ENCODE data around the gene GSN. TPM values are rescaled to one million over a fixed set of nuclear protein-coding genes. Genes with fewer than 3 reads are reported as not detected.

Gene GSN
- total RNA-seq, 2 experiments from 2014 or later = 2.6 to 2.9 TPM

DNA sequence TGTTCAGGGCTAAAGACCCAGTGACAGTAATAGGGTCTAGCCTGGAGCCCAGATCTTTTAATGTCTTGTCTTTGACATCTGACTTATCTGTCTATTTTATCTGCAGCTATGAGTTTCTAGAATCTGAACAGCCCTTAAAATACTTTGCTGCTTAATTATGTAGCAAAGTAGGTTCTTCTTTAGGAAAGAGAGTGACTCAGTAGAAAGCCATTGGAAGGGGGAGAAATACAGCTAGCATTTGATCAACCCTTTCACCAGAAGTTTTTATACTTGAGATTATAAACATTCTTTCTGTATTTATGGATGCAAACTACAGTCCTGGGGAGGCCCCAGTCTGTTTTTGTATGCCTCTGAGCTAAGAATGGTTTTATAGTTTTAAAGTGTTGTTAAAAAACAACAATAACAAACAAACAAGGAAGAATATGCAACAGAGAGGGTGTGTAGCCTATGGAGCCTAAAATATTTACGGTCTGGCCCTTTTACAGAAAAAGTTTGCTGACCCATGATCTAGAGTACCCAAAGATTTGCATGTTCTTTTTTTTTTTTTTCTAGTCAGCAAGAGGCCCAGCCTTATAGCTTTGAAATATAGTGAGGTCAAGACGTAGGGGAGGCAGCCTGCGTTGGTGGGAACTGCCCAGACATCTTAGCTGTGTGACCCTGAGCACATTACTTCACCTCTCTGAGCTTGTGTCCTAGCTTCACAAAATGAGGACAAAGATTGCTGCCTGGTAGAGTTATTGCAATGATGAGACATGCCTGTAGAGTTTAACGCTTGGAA is 9.7 kb downstream of the GSN start:
- POLR2A ChIA-PET = interaction anchor here (1.7 kb wide), 1 partner anchor 9 kb away, joined by 9 read pairs; the partner anchor contains the start of gene GSN

DNA sequence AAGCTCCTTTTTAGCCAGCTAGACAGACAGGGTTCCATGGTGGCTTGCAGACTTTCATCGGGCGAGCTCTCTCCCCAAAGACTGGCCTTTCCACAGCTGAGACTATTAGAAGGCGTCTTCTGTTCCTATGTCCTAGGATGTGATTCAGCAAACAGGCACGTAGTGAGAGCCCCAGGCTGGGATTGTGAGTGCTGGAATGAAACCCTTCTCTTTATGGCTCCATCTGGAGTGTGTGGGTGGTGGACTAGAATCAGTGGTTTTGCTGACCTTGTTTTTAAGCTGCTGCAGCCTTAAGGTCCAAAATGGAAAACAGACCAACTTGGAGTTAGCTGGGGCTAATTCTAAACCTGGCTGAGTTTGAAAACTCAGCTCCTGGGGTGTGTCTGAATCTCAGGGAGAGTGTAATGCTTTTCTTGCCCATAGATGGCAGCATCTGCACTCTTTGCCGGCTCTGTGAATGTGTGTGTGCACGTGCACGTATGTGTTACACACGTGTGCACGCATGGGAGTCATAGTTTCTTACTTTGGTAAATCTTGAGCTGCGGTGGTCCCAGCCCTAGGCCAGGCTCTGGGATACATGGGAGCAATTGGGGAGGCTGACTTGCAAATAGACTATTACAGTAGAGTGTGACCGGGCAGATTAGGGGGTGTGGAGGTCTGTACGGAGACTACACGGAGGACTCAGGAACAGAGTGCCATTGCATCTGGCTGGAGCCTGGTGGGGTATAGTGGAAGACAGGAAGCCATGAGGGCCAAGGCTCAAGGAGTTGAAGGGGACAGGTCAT is 10.7 kb downstream of the GSN start:
- intact Hi-C loops (cut with micrococcal nuclease) = loop anchor here (2.0 to 5.0 kb wide), 3 partner anchors 22 to 98 kb away; no protein-coding TSS in a partner anchor
- Mint-ChIP-seq H3K27me3 (no peaks in the 10 kb centered on the region), H3K4me1 (ENCODE audit: low read depth) (peaks cover 5% of the 10 kb centered on the region), H3K27ac (no peak overlapping the region), H3K9me3 (no peaks in the 10 kb centered on the region), H3K36me3 (no peaks in the 10 kb centered on the region), H3K4me3 (no peak overlapping the region)
- ChIA-PET CTCF (interaction anchor here (0.6 to 2.4 kb wide), 33 partner anchors 8 to 297 kb away, joined by 3 to 27 read pairs (median 5); partner anchors contain the start of genes GSN and RAB14), POLR2A (interaction anchor here (1.7 kb wide), 1 partner anchor 10 kb away, joined by 9 read pairs; the partner anchor contains the start of gene GSN)
- DNase-seq = peak; percentile 60

More for the DNA sequence above, 9.7 kb downstream of the GSN start:
- no peak overlapping the region for H3K27ac Mint-ChIP-seq
- H3K4me1 Mint-ChIP-seq (ENCODE audit: low read depth) = peaks cover 5% of the 10 kb centered on the region
- CTCF ChIA-PET = interaction anchor here (0.6 to 2.4 kb wide), 23 partner anchors 9 to 226 kb away, joined by 3 to 27 read pairs (median 6); partner anchors contain the start of genes GSN and RAB14
- H3K4me3 Mint-ChIP-seq = no peak overlapping the region
- no peaks in the 10 kb centered on the region for H3K27me3 Mint-ChIP-seq
- no peak for DNase-seq
- no peaks in the 10 kb centered on the region for H3K9me3 Mint-ChIP-seq
- intact Hi-C loops (cut with micrococcal nuclease) = loop anchor here (2.0 to 5.0 kb wide), 3 partner anchors 23 to 99 kb away; no protein-coding TSS in a partner anchor
- H3K36me3 Mint-ChIP-seq = no peaks in the 10 kb centered on the region

GRCh38 chr9:121279776-121280388 is 11.9 kb downstream of the GSN start:
- DNase-seq = no peak
- peaks cover 5% of the 10 kb centered on the region for H3K4me1 Mint-ChIP-seq (ENCODE audit: low read depth)
- H3K36me3 Mint-ChIP-seq = no peaks in the 10 kb centered on the region
- no peak overlapping the region for H3K4me3 Mint-ChIP-seq
- CTCF ChIA-PET = interaction anchor here (0.8 to 1.1 kb wide), 2 partner anchors 9 to 120 kb away, joined by 3 read pairs; no protein-coding TSS in a partner anchor
- intact Hi-C loops (cut with micrococcal nuclease) = loop anchor here (2.0 to 5.0 kb wide), 3 partner anchors 21 to 97 kb away; no protein-coding TSS in a partner anchor
- H3K27ac Mint-ChIP-seq = no peak overlapping the region
- no peaks in the 10 kb centered on the region for H3K27me3 Mint-ChIP-seq
- H3K9me3 Mint-ChIP-seq = no peaks in the 10 kb centered on the region
- POLR2A ChIA-PET = no interaction called here

GRCh38 chr9:121280715-121281613 is 13.0 kb downstream of the GSN start:
- H3K36me3 Mint-ChIP-seq = no peaks in the 10 kb centered on the region
- H3K4me1 Mint-ChIP-seq (ENCODE audit: low read depth) = peaks cover 5% of the 10 kb centered on the region
- POLR2A ChIA-PET = no interaction called here
- intact Hi-C loops (cut with micrococcal nuclease) = no loop called here
- CTCF ChIA-PET = interaction anchor here (0.6 to 1.3 kb wide), 5 partner anchors 8 to 212 kb away, joined by 3 read pairs; no protein-coding TSS in a partner anchor
- no peak overlapping the region for H3K27ac Mint-ChIP-seq
- no peak overlapping the region for H3K4me3 Mint-ChIP-seq
- no peaks in the 10 kb centered on the region for H3K27me3 Mint-ChIP-seq
- DNase-seq = no peak
- H3K9me3 Mint-ChIP-seq = no peaks in the 10 kb centered on the region

- ChIA-PET CTCF (interaction anchor here (0.8 to 1.3 kb wide), 2 partner anchors 23 to 38 kb away, joined by 3 read pairs; no protein-coding TSS in a partner anchor), POLR2A (no interaction called here)
- peaks cover 11% of the 10 kb centered on the region for H3K4me1 Mint-ChIP-seq (ENCODE audit: low read depth)
- no peak overlapping the region for H3K4me3 Mint-ChIP-seq
- intact Hi-C loops (cut with micrococcal nuclease) = no loop called here
- DNase-seq = peak; percentile 34
- no peak overlapping the region for H3K27ac Mint-ChIP-seq
- no peaks in the 10 kb centered on the region for H3K36me3 Mint-ChIP-seq
- H3K9me3 Mint-ChIP-seq = no peaks in the 10 kb centered on the region
- H3K27me3 Mint-ChIP-seq = no peaks in the 10 kb centered on the region
Measured at GRCh38 chr9:121281614-121282276, 13.8 kb downstream of the GSN start.

DNA sequence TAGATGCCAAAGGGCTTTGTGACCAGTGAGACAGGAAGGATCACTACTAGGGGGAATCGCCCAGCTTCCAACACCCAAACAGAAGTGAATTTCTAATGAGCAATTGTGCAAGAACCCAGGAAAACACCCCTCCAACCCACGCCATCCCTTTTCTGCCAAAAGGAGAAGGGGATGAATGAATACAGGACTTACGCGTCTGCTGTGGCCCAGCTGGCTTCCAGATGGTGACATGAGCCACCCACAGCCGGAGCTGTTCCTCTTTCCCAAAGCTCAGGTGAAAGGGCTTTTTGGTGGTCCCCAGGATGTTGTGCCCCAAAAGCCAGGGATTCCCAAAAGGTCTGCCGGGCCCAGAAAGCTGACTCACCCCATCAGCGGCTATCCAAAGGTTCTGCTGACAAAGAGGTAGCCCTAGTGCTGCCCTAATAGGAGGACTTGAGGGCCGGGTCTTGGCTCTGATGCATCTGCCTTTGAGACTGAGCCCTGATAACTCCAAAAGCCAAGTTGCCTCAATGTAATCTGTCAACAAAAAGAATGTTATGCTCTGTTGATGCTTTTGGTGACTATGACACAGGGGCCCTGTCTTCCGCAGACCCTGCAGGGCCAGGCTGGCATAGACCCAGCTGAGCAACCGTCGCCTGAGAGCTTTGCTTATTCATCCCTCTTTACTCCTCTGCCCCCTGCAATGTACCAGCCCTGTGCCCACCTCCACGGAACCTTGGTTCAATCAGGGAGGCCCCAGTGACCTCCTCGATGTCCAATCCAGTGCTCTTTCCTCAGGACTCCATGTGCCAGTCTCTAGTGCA is 14.5 kb downstream of the GSN start:
- no peak for DNase-seq
- intact Hi-C loops (cut with micrococcal nuclease) = no loop called here
- CTCF ChIA-PET = interaction anchor here (0.7 kb wide), 1 partner anchor 38 kb away, joined by 3 read pairs; no protein-coding TSS in a partner anchor
- Mint-ChIP-seq H3K27me3 (no peaks in the 10 kb centered on the region), H3K27ac (no peak overlapping the region), H3K9me3 (no peaks in the 10 kb centered on the region), H3K36me3 (no peaks in the 10 kb centered on the region), H3K4me3 (no peak overlapping the region), H3K4me1 (ENCODE audit: low read depth) (peaks cover 18% of the 10 kb centered on the region)
- POLR2A ChIA-PET = no interaction called here

GRCh38 chr9:121283080-121283398 is 15.1 kb downstream of the GSN start:
- no peak for DNase-seq
- no peaks in the 10 kb centered on the region for H3K27me3 Mint-ChIP-seq
- CTCF ChIA-PET = interaction anchor here (0.7 kb wide), 1 partner anchor 37 kb away, joined by 3 read pairs; no protein-coding TSS in a partner anchor
- H3K36me3 Mint-ChIP-seq = no peaks in the 10 kb centered on the region
- POLR2A ChIA-PET = no interaction called here
- intact Hi-C loops (cut with micrococcal nuclease) = no loop called here
- H3K27ac Mint-ChIP-seq = no peak overlapping the region
- H3K4me3 Mint-ChIP-seq = no peak overlapping the region
- no peaks in the 10 kb centered on the region for H3K9me3 Mint-ChIP-seq
- peaks cover 20% of the 10 kb centered on the region for H3K4me1 Mint-ChIP-seq (ENCODE audit: low read depth)

- no peak overlapping the region for H3K27ac Mint-ChIP-seq
- CTCF ChIA-PET = no interaction called here
- no peaks in the 10 kb centered on the region for H3K27me3 Mint-ChIP-seq
- intact Hi-C loops (cut with micrococcal nuclease) = no loop called here
- no peak for DNase-seq
- no peaks in the 10 kb centered on the region for H3K9me3 Mint-ChIP-seq
- POLR2A ChIA-PET = no interaction called here
- peaks cover 19% of the 10 kb centered on the region for H3K4me1 Mint-ChIP-seq (ENCODE audit: low read depth)
- H3K36me3 Mint-ChIP-seq = no peaks in the 10 kb centered on the region
- H3K4me3 Mint-ChIP-seq = no peak overlapping the region
Measured at GRCh38 chr9:121283856-121284732, 16.1 kb downstream of the GSN start.

DNA sequence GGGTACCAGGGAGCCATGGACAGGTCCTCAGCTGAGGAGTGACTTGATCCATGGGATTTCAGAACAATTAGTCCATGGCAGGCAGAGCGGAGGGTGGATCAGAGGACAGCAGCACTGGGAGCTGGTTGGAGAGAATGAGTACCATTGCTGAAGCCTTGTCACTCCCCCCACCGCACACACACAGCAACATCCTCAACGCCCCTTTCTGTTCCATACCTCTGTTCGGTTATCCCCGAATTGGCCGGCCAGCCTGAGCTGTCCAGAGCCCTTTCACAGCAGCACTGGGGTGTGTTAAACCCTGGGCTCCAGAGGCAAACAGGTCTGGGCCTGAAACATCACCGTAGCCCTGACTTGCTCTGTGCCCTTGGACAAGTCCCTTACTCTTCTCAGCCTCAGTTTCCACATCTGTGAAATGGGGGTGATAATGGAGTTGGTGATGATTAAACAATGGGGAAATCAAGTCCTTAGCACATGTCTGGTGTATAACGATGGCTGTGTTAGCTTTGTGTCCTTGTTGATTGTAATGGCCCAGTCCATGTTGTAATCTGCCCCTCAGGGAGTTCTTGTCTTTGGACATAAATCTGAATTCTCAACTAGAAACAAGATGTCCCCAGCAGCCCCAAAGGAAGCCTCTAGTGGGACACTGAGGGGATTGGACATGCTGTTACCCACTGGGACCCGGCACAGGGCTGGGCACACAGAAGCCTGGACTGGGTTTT is 16.9 kb downstream of the GSN start:
- Mint-ChIP-seq H3K9me3 (no peaks in the 10 kb centered on the region), H3K4me3 (no peak overlapping the region), H3K27ac (no peak overlapping the region), H3K36me3 (no peaks in the 10 kb centered on the region), H3K4me1 (ENCODE audit: low read depth) (peaks cover 19% of the 10 kb centered on the region), H3K27me3 (no peaks in the 10 kb centered on the region)
- CTCF ChIA-PET = interaction anchor here (1.0 kb wide), 1 partner anchor 71 kb away, joined by 3 read pairs; no protein-coding TSS in a partner anchor
- DNase-seq = no peak
- intact Hi-C loops (cut with micrococcal nuclease) = no loop called here
- POLR2A ChIA-PET = no interaction called here
